ENCODE results near the gene RANGAP1.

The RANGAP1 gene

GRCh38 chr22:41285820-41286638 is at the start of gene RANGAP1:
Gene RANGAP1, minus strand, starts transcription at chr22:41286187. Its CDS starts 5,143 bp downstream, at chr22:41281044.
- TF ChIP-seq EZH2 (IDR thresholded peaks at IDR 0.05; ENCODE audit: borderline replicate concordance, low read depth, low read length, severe bottlenecking) (no peak), CTCF (IDR thresholded peaks at IDR 0.05; ENCODE audit: borderline replicate concordance, extremely low read depth, low read length, poor library complexity, severe bottlenecking) (peak; percentile 42)
- peak; percentile 99 for DNase-seq
- Histone ChIP-seq H3K9me3 (ENCODE audit: insufficient read depth, low read length, severe bottlenecking) (no peaks in the 10 kb centered on the region), H3K4me3 (ENCODE audit: low read depth in 1 of 2, low read length in 2 of 2) (peak within 1 kb of the TSS; percentile 87 to 97), H3K9ac (ENCODE audit: low read depth, low read length) (peak within 1 kb of the TSS; percentile 94), H3K27me3 (ENCODE audit: insufficient read depth, low read length, poor library complexity) (no peaks in the 10 kb centered on the region), H2AFZ (ENCODE audit: low read depth, low read length) (peak within 1 kb of the TSS; percentile 92), H3K4me2 (ENCODE audit: insufficient read depth, low read length) (peak within 1 kb of the TSS; percentile 85), H3K79me2 (ENCODE audit: insufficient read depth, low read length) (peaks cover 50% of the 10 kb centered on the region), H3K4me1 (ENCODE audit: insufficient read depth, low read length) (peaks cover 40% of the 10 kb centered on the region), H3K27ac (ENCODE audit: low read length) (peak within 1 kb of the TSS; percentile 90), H4K20me1 (ENCODE audit: insufficient read depth, low read length) (peaks cover 18% of the 10 kb centered on the region), H3K36me3 (ENCODE audit: insufficient read depth, low read length) (peaks cover 42% of the 10 kb centered on the region)
- ATAC-seq (ENCODE audit: insufficient read depth, low read depth), result peak; percentile 96

GRCh38 chr22:41334951-41335635 is 49.1 kb upstream of the RANGAP1 start:
- Histone ChIP-seq H3K36me3 (ENCODE audit: insufficient read depth, low read length) (peaks cover 73% of the 10 kb centered on the region), H2AFZ (ENCODE audit: low read depth, low read length) (no peak overlapping the region), H3K27me3 (ENCODE audit: insufficient read depth, low read length, poor library complexity) (no peaks in the 10 kb centered on the region), H3K27ac (ENCODE audit: low read length) (no peak overlapping the region), H3K4me2 (ENCODE audit: insufficient read depth, low read length) (no peak overlapping the region), H3K79me2 (ENCODE audit: insufficient read depth, low read length) (no peaks in the 10 kb centered on the region), H3K9ac (ENCODE audit: low read depth, low read length) (no peak overlapping the region), H4K20me1 (ENCODE audit: insufficient read depth, low read length) (no peaks in the 10 kb centered on the region), H3K9me3 (ENCODE audit: insufficient read depth, low read length, severe bottlenecking) (no peaks in the 10 kb centered on the region), H3K4me1 (ENCODE audit: insufficient read depth, low read length) (no peaks in the 10 kb centered on the region), H3K4me3 (ENCODE audit: low read depth in 1 of 2, low read length in 2 of 2) (no peak overlapping the region)
- ATAC-seq (ENCODE audit: insufficient read depth, low read depth), result no peak
- no peak for TF ChIP-seq EZH2 (IDR thresholded peaks at IDR 0.05; ENCODE audit: borderline replicate concordance, low read depth, low read length, severe bottlenecking)
- TF ChIP-seq CTCF (IDR thresholded peaks at IDR 0.05; ENCODE audit: borderline replicate concordance, extremely low read depth, low read length, poor library complexity, severe bottlenecking), result no peak
- DNase-seq, result no peak

- H3K27me3 ChIP-seq (ENCODE audit: insufficient read depth, low read length, poor library complexity), result no peaks in the 10 kb centered on the region
- no peak overlapping the region for H3K27ac ChIP-seq (ENCODE audit: low read length)
- no peaks in the 10 kb centered on the region for H3K9me3 ChIP-seq (ENCODE audit: insufficient read depth, low read length, severe bottlenecking)
- no peak overlapping the region for H3K4me3 ChIP-seq (ENCODE audit: low read depth in 1 of 2, low read length in 2 of 2)
- no peaks in the 10 kb centered on the region for H3K4me1 ChIP-seq (ENCODE audit: insufficient read depth, low read length)
- ATAC-seq (ENCODE audit: insufficient read depth, low read depth) (no peak), DNase-seq (no peak)
- no peak overlapping the region for H3K4me2 ChIP-seq (ENCODE audit: insufficient read depth, low read length)
- peaks cover 75% of the 10 kb centered on the region for H3K36me3 ChIP-seq (ENCODE audit: insufficient read depth, low read length)
- H3K79me2 ChIP-seq (ENCODE audit: insufficient read depth, low read length), result no peaks in the 10 kb centered on the region
- TF ChIP-seq CTCF (IDR thresholded peaks at IDR 0.05; ENCODE audit: borderline replicate concordance, extremely low read depth, low read length, poor library complexity, severe bottlenecking), result no peak
- no peak for TF ChIP-seq EZH2 (IDR thresholded peaks at IDR 0.05; ENCODE audit: borderline replicate concordance, low read depth, low read length, severe bottlenecking)
- no peak overlapping the region for H2AFZ ChIP-seq (ENCODE audit: low read depth, low read length)
- H4K20me1 ChIP-seq (ENCODE audit: insufficient read depth, low read length), result no peaks in the 10 kb centered on the region
- H3K9ac ChIP-seq (ENCODE audit: low read depth, low read length), result no peak overlapping the region
Observed at GRCh38 chr22:41334215-41334614, 48.2 kb upstream of the RANGAP1 start.

All from DND-41 (cell line).